Effector memory CD8-positive, alpha-beta T cell (primary cell): ENCODE measurements around the gene INPP4B.

Experiments
- ATAC-seq: fragments of 150-1000 bp; cut with Tn5 transposase; replicated peaks from 2 replicates; pipeline ENCODE4 v1.10.0; 2021; ENCODE audit warnings: mild to moderate bottlenecking, moderate library complexity
- DNase-seq, 3 experiments: peaks; one replicate each; pipeline ENCODE4 v3.0.0; 2021
- H3K27ac Mint-ChIP-seq, 2 donors: one replicate each; pipeline ENCODE4 v1.8.0; 2022; ENCODE audit warnings: mild to moderate bottlenecking in 2 of 2, mixed read lengths in 2 of 2, moderate library complexity in 2 of 2
- H3K27me3 Mint-ChIP-seq, 2 donors: one replicate each; pipeline ENCODE4 v1.8.0; 2022; ENCODE audit warnings: mixed read lengths in 2 of 2
- H3K36me3 Mint-ChIP-seq: one replicate; pipeline ENCODE4 v1.8.0; 2022; ENCODE audit warnings: mild to moderate bottlenecking, moderate library complexity, mixed read lengths; ENCODE audit not compliant: insufficient read depth
- H3K4me1 Mint-ChIP-seq, 2 donors: one replicate each; pipeline ENCODE4 v1.8.0; 2022; ENCODE audit warnings: low read depth in 2 of 2, mixed read lengths in 2 of 2
- H3K4me3 Mint-ChIP-seq, 2 donors: one replicate each; pipeline ENCODE4 v1.8.0; 2022; ENCODE audit warnings: mild to moderate bottlenecking in 2 of 2, mixed read lengths in 2 of 2, moderate library complexity in 2 of 2
- H3K9me3 Mint-ChIP-seq, 2 donors: one replicate each; pipeline ENCODE4 v1.8.0; 2022; ENCODE audit warnings: mixed read lengths in 2 of 2

Gene INPP4B

GRCh38 chr4:142563682-142564291 is 282.3 kb downstream of the INPP4B start:
- no peak for ATAC-seq
- H3K4me1 Mint-ChIP-seq = peaks cover 14 to 35% of the 10 kb centered on the region in 2 donors
- no peak overlapping the region for H3K4me3 Mint-ChIP-seq
- H3K36me3 Mint-ChIP-seq = no peaks in the 10 kb centered on the region
- H3K27me3 Mint-ChIP-seq = no peaks in the 10 kb centered on the region
- H3K9me3 Mint-ChIP-seq = no peaks in the 10 kb centered on the region
- DNase-seq = no peak
- H3K27ac Mint-ChIP-seq = peak overlapping the region in 1 of 2 donors; percentile 45

- H3K36me3 Mint-ChIP-seq = no peaks in the 10 kb centered on the region
- H3K9me3 Mint-ChIP-seq = no peaks in the 10 kb centered on the region
- no peaks in the 10 kb centered on the region for H3K27me3 Mint-ChIP-seq
- no peak for ATAC-seq
- no peak overlapping the region for H3K27ac Mint-ChIP-seq
- no peak for DNase-seq
- no peak overlapping the region for H3K4me3 Mint-ChIP-seq
- peaks cover 3 to 5% of the 10 kb centered on the region in 2 donors for H3K4me1 Mint-ChIP-seq
These were observed 286.1 kb downstream of the INPP4B start for GRCh38 chr4:142559986-142560385.

- Mint-ChIP-seq H3K27ac (no peak overlapping the region), H3K4me3 (no peak overlapping the region), H3K9me3 (no peaks in the 10 kb centered on the region), H3K36me3 (no peaks in the 10 kb centered on the region), H3K27me3 (no peaks in the 10 kb centered on the region), H3K4me1 (no peaks in the 10 kb centered on the region)
- DNase-seq (no peak), ATAC-seq (no peak)
These were observed 287.2 kb downstream of the INPP4B start for GRCh38 chr4:142558851-142559250.

- DNase-seq (no peak), ATAC-seq (no peak)
- no peaks in the 10 kb centered on the region for H3K4me1 Mint-ChIP-seq
- H3K36me3 Mint-ChIP-seq = no peaks in the 10 kb centered on the region
- H3K9me3 Mint-ChIP-seq = no peaks in the 10 kb centered on the region
- no peak overlapping the region for H3K4me3 Mint-ChIP-seq
- no peak overlapping the region for H3K27ac Mint-ChIP-seq
- no peaks in the 10 kb centered on the region for H3K27me3 Mint-ChIP-seq
These were observed 288.8 kb downstream of the INPP4B start for GRCh38 chr4:142557239-142557801.

- no peaks in the 10 kb centered on the region for H3K36me3 Mint-ChIP-seq
- DNase-seq (no peak), ATAC-seq (no peak)
- no peak overlapping the region for H3K4me3 Mint-ChIP-seq
- no peaks in the 10 kb centered on the region for H3K27me3 Mint-ChIP-seq
- H3K9me3 Mint-ChIP-seq = no peaks in the 10 kb centered on the region
- H3K27ac Mint-ChIP-seq = no peak overlapping the region
- no peaks in the 10 kb centered on the region for H3K4me1 Mint-ChIP-seq
These were observed 289.4 kb downstream of the INPP4B start for GRCh38 chr4:142556570-142557238.

- H3K27ac Mint-ChIP-seq = no peak overlapping the region
- DNase-seq (no peak), ATAC-seq (no peak)
- H3K27me3 Mint-ChIP-seq = no peaks in the 10 kb centered on the region
- H3K4me3 Mint-ChIP-seq = no peak overlapping the region
- no peaks in the 10 kb centered on the region for H3K4me1 Mint-ChIP-seq
- no peaks in the 10 kb centered on the region for H3K36me3 Mint-ChIP-seq
- H3K9me3 Mint-ChIP-seq = no peaks in the 10 kb centered on the region
These were observed 290.1 kb downstream of the INPP4B start for GRCh38 chr4:142556048-142556447.

- no peaks in the 10 kb centered on the region for H3K4me1 Mint-ChIP-seq
- H3K27ac Mint-ChIP-seq = no peak overlapping the region
- no peak for DNase-seq
These were observed 291.7 kb downstream of the INPP4B start for GRCh38 chr4:142554412-142554811.

GRCh38 chr4:142551517-142552305 is 294.4 kb downstream of the INPP4B start:
- Mint-ChIP-seq H3K4me3 (no peak overlapping the region), H3K36me3 (no peaks in the 10 kb centered on the region), H3K9me3 (no peaks in the 10 kb centered on the region), H3K27ac (no peak overlapping the region), H3K4me1 (no peaks in the 10 kb centered on the region), H3K27me3 (no peaks in the 10 kb centered on the region)
- ATAC-seq (no peak), DNase-seq (no peak)

More at GRCh38 chr4:142554412-142554811, 291.7 kb downstream of the INPP4B start:
- Mint-ChIP-seq H3K4me3 (no peak overlapping the region), H3K27me3 (no peaks in the 10 kb centered on the region), H3K9me3 (no peaks in the 10 kb centered on the region), H3K36me3 (no peaks in the 10 kb centered on the region)
- ATAC-seq = no peak

GRCh38 chr4:142550965-142551364 is 295.1 kb downstream of the INPP4B start:
- Mint-ChIP-seq H3K9me3 (no peaks in the 10 kb centered on the region), H3K4me1 (no peaks in the 10 kb centered on the region), H3K4me3 (no peak overlapping the region), H3K36me3 (no peaks in the 10 kb centered on the region), H3K27ac (no peak overlapping the region), H3K27me3 (no peaks in the 10 kb centered on the region)
- ATAC-seq = no peak
- no peak for DNase-seq

GRCh38 chr4:142549726-142550463 is 296.2 kb downstream of the INPP4B start:
- no peak overlapping the region for H3K4me3 Mint-ChIP-seq
- H3K27me3 Mint-ChIP-seq = no peaks in the 10 kb centered on the region
- no peak for DNase-seq
- no peaks in the 10 kb centered on the region for H3K4me1 Mint-ChIP-seq
- no peak overlapping the region for H3K27ac Mint-ChIP-seq
- ATAC-seq = no peak
- H3K36me3 Mint-ChIP-seq = no peaks in the 10 kb centered on the region
- no peaks in the 10 kb centered on the region for H3K9me3 Mint-ChIP-seq

GRCh38 chr4:142549248-142549647 is 296.9 kb downstream of the INPP4B start:
- H3K4me3 Mint-ChIP-seq = no peak overlapping the region
- no peaks in the 10 kb centered on the region for H3K4me1 Mint-ChIP-seq
- no peaks in the 10 kb centered on the region for H3K27me3 Mint-ChIP-seq
- no peak overlapping the region for H3K27ac Mint-ChIP-seq
- H3K36me3 Mint-ChIP-seq = no peaks in the 10 kb centered on the region
- ATAC-seq = no peak
- DNase-seq = no peak
- no peaks in the 10 kb centered on the region for H3K9me3 Mint-ChIP-seq

- H3K36me3 Mint-ChIP-seq = no peaks in the 10 kb centered on the region
- no peaks in the 10 kb centered on the region for H3K27me3 Mint-ChIP-seq
- ATAC-seq (no peak), DNase-seq (no peak)
- no peaks in the 10 kb centered on the region for H3K4me1 Mint-ChIP-seq
- H3K9me3 Mint-ChIP-seq = no peaks in the 10 kb centered on the region
- H3K27ac Mint-ChIP-seq = no peak overlapping the region
- no peak overlapping the region for H3K4me3 Mint-ChIP-seq
These were observed 297.6 kb downstream of the INPP4B start for GRCh38 chr4:142548491-142548890.

- H3K27me3 Mint-ChIP-seq = no peaks in the 10 kb centered on the region
- DNase-seq (no peak), ATAC-seq (no peak)
- no peaks in the 10 kb centered on the region for H3K4me1 Mint-ChIP-seq
- no peak overlapping the region for H3K4me3 Mint-ChIP-seq
- H3K27ac Mint-ChIP-seq = no peak overlapping the region
- no peaks in the 10 kb centered on the region for H3K36me3 Mint-ChIP-seq
- H3K9me3 Mint-ChIP-seq = no peaks in the 10 kb centered on the region
These were observed 298.1 kb downstream of the INPP4B start for GRCh38 chr4:142547974-142548373.
